ENCODE data around the gene LMAN1L.

The LMAN1L gene

GRCh38 chr15:74826921-74827320 lies 14.3 kb downstream of the LMAN1L start:
- TF ChIP-seq CTCF (IDR thresholded peaks at IDR 0.05): no peak

- TF ChIP-seq CTCF (IDR thresholded peaks at IDR 0.05): no peak
Observed at GRCh38 chr15:74827614-74828013, 15.0 kb downstream of the LMAN1L start.

- TF ChIP-seq CTCF (IDR thresholded peaks at IDR 0.05): no peak
Observed at GRCh38 chr15:74828835-74829234, 16.2 kb downstream of the LMAN1L start.

GRCh38 chr15:74829486-74829885 lies 16.9 kb downstream of the LMAN1L start:
- TF ChIP-seq CTCF (IDR thresholded peaks at IDR 0.05): no peak

- TF ChIP-seq CTCF (IDR thresholded peaks at IDR 0.05): no peak
Observed at GRCh38 chr15:74829991-74830390, 17.4 kb downstream of the LMAN1L start.

- TF ChIP-seq CTCF (IDR thresholded peaks at IDR 0.05): no peak
Observed at GRCh38 chr15:74830868-74831267, 18.2 kb downstream of the LMAN1L start.

- TF ChIP-seq CTCF (IDR thresholded peaks at IDR 0.05): no peak
Observed at GRCh38 chr15:74831813-74832495, 19.3 kb downstream of the LMAN1L start.

GRCh38 chr15:74832826-74833225 lies 20.2 kb downstream of the LMAN1L start:
- no peak for TF ChIP-seq CTCF (IDR thresholded peaks at IDR 0.05)

All from LNCAP (cell line).